GM13977 (cell line): ENCODE measurements around the gene CLP1.
A peak's percentile ranks its signal among the peaks of the same experiment; 100 is the strongest.

ENCODE experiments used
- DNase-seq: peaks from one replicate; pipeline ENCODE4 v3.0.0; 2012; ENCODE audit warnings: low spot score
- in situ Hi-C: fragments of 300-500 bp; cut with MboI; formaldehyde crosslinking; loops from one replicate; pipeline ENCODE4 v1.12.0; 2022; ENCODE audit warnings: low sequenced_read_pairs, low pct_unique_long_range_greater_than_20kb, mixed read lengths, inconsistent platforms; ENCODE audit not compliant: unreplicated experiment
- TF ChIP-seq, protein P1 (sequence below): IDR thresholded peaks from 2 replicates; pipeline ENCODE4 v1.5.1; 2012; ENCODE audit warnings: mild to moderate bottlenecking, control low read depth; ENCODE audit not compliant: insufficient read depth; ENCODE audit errors: extremely low read depth, missing control alignments

CLP1 gene

DNA sequence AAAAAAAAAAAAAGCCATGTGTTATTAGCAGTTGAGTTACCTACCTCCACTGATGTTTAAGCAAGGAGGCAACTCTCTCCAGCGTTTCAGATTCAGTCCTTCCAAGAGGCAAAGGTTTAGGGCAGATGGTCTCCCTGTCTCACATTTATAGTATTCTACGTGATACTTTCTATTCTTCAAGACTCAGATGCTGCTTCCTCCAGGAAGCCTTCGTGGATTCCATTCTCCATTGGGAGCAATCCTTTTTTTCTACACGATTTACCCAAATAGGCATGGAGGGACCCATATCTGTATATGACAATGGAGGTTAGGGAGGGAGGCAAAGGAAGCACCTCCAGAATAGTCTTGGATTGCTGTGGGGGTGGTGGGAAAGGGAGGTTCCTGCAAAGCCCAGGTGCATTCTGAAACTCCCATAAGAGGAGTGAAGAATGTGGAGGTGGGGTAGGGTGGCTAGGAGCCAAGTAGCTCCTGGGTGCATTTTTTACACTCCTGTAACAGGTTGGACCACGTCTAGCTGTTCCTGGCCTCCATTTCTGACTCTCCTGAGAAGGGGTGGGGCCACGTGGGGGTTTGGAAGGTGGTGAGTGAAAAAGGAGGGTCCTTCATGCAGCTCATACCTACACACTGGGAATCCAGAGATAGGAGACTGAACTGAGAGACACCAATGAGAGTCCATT lies 24.0 kb upstream of the CLP1 start:
- TF ChIP-seq, protein P1, sequence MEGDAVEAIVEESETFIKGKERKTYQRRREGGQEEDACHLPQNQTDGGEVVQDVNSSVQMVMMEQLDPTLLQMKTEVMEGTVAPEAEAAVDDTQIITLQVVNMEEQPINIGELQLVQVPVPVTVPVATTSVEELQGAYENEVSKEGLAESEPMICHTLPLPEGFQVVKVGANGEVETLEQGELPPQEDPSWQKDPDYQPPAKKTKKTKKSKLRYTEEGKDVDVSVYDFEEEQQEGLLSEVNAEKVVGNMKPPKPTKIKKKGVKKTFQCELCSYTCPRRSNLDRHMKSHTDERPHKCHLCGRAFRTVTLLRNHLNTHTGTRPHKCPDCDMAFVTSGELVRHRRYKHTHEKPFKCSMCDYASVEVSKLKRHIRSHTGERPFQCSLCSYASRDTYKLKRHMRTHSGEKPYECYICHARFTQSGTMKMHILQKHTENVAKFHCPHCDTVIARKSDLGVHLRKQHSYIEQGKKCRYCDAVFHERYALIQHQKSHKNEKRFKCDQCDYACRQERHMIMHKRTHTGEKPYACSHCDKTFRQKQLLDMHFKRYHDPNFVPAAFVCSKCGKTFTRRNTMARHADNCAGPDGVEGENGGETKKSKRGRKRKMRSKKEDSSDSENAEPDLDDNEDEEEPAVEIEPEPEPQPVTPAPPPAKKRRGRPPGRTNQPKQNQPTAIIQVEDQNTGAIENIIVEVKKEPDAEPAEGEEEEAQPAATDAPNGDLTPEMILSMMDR = no peak
- DNase-seq = no peak
- in situ Hi-C loops = loop anchor here (25.0 kb wide), 1 partner anchor 271 kb away; no protein-coding TSS in a partner anchor

DNA sequence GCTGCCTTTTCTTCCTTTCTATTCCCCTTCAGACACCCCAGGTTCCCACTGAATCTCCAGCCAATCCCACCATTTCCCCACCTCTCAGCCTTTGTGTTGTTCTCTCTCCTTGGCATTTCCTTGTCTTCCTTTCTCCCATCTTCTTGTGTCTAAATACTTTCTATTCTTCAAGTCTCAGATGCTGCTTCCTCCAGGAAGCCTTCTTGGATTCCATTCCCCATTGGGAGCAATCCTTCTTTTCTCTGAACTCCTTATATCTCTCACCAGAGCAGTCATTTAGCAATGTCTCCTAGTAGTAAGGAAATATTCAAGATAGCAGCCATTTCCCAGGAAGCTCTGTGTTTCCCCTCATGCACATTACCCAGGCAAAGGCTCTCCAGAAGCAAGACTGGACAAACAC lies 23.3 kb upstream of the CLP1 start:
- TF ChIP-seq, protein P1 = no peak
- in situ Hi-C loops = loop anchor here (25.0 kb wide), 1 partner anchor 272 kb away; no protein-coding TSS in a partner anchor
- no peak for DNase-seq

DNA sequence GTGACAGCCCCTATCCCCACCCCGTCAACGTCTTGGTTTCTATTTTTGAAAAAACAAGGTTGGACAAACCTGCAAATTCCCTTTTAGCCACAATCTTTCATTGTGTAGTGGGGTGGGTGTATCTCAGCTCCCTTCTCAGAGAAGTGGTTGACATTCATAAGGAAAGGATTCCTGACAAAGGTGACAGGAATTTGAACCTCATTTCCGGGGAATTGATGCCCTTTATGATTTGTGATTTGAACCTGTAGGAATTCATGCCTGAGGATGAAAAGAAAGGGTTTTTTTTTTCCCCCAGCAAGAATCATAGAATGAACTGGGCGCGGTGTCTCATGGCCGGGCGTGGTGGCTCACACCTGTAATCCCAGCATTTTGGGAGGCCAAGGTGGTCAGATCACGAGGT lies 22.3 kb upstream of the CLP1 start:
- in situ Hi-C loops = loop anchor here (25.0 kb wide), 1 partner anchor 273 kb away; no protein-coding TSS in a partner anchor
- TF ChIP-seq, protein P1 = no peak
- no peak for DNase-seq

GRCh38 chr11:57637626-57638004 lies 19.9 kb upstream of the CLP1 start:
- in situ Hi-C loops = loop anchor here (25.0 kb wide), 1 partner anchor 275 kb away; no protein-coding TSS in a partner anchor
- TF ChIP-seq, protein P1 = no peak
- DNase-seq = no peak

GRCh38 chr11:57638005-57638781 lies 19.4 kb upstream of the CLP1 start:
- in situ Hi-C loops = loop anchor here (25.0 kb wide), 1 partner anchor 276 kb away; no protein-coding TSS in a partner anchor
- peak; percentile 66 for DNase-seq
- TF ChIP-seq, protein P1 = no peak

- TF ChIP-seq, protein P1 = peak; percentile 0
- peak; percentile 51 for DNase-seq
- in situ Hi-C loops = loop anchor here (25.0 kb wide), 1 partner anchor 277 kb away; no protein-coding TSS in a partner anchor
Measured at GRCh38 chr11:57638811-57639320, 18.7 kb upstream of the CLP1 start.
